Measurements from ENCODE around the gene LRP3. TPM values are rescaled to one million over a fixed set of nuclear protein-coding genes. Genes with fewer than 3 reads are reported as not detected.

LRP3 gene
- total RNA-seq, 1 donor from 2014 or later, result 46.9 TPM

DNA sequence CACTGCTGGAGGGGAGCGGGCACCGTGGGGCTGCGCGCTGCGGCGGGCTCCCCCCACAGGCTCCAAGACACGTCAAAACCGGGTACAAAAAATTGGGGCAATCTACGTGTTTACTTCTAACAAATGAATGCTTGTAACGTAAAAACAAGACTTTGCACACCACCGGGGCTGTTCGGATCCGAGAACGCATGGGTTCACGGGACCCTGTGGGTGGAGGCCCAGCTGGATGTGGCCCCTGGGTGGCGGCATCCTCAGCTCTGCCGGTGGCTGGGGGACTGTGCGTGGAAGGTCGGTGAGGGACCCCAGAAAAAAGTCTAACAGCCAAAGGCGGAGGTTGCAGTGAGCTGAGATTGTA lies 41.8 kb downstream of the LRP3 start:
- Mint-ChIP-seq H3K36me3 (ENCODE audit: unreplicated experiment) (no peaks in the 10 kb centered on the region), H3K4me3 (ENCODE audit: unreplicated experiment) (no peak overlapping the region), H3K4me1 (ENCODE audit: low read depth, unreplicated experiment) (no peaks in the 10 kb centered on the region), H3K27ac (ENCODE audit: unreplicated experiment) (no peak overlapping the region), H3K27me3 (ENCODE audit: unreplicated experiment) (peaks cover 6% of the 10 kb centered on the region), H3K9me3 (ENCODE audit: unreplicated experiment) (no peaks in the 10 kb centered on the region)
- no peak for DNase-seq
- no peak for TF ChIP-seq CTCF (IDR thresholded peaks at IDR 0.05; ENCODE audit: partially characterized antibody, unreplicated experiment)

- no peak overlapping the region for H3K27ac Mint-ChIP-seq (ENCODE audit: unreplicated experiment)
- TF ChIP-seq CTCF (IDR thresholded peaks at IDR 0.05; ENCODE audit: partially characterized antibody, unreplicated experiment), result no peak
- H3K27me3 Mint-ChIP-seq (ENCODE audit: unreplicated experiment), result peaks cover 5% of the 10 kb centered on the region
- no peaks in the 10 kb centered on the region for H3K36me3 Mint-ChIP-seq (ENCODE audit: unreplicated experiment)
- DNase-seq, result peak; percentile 11
- H3K4me1 Mint-ChIP-seq (ENCODE audit: low read depth, unreplicated experiment), result no peaks in the 10 kb centered on the region
- H3K4me3 Mint-ChIP-seq (ENCODE audit: unreplicated experiment), result no peak overlapping the region
- H3K9me3 Mint-ChIP-seq (ENCODE audit: unreplicated experiment), result no peaks in the 10 kb centered on the region
Measured at GRCh38 chr19:33236696-33237390, 42.7 kb downstream of the LRP3 start.

- no peak for TF ChIP-seq CTCF (IDR thresholded peaks at IDR 0.05; ENCODE audit: partially characterized antibody, unreplicated experiment)
- peaks cover 5% of the 10 kb centered on the region for H3K27me3 Mint-ChIP-seq (ENCODE audit: unreplicated experiment)
Measured at GRCh38 chr19:33238481-33239149, 44.5 kb downstream of the LRP3 start.

DNA sequence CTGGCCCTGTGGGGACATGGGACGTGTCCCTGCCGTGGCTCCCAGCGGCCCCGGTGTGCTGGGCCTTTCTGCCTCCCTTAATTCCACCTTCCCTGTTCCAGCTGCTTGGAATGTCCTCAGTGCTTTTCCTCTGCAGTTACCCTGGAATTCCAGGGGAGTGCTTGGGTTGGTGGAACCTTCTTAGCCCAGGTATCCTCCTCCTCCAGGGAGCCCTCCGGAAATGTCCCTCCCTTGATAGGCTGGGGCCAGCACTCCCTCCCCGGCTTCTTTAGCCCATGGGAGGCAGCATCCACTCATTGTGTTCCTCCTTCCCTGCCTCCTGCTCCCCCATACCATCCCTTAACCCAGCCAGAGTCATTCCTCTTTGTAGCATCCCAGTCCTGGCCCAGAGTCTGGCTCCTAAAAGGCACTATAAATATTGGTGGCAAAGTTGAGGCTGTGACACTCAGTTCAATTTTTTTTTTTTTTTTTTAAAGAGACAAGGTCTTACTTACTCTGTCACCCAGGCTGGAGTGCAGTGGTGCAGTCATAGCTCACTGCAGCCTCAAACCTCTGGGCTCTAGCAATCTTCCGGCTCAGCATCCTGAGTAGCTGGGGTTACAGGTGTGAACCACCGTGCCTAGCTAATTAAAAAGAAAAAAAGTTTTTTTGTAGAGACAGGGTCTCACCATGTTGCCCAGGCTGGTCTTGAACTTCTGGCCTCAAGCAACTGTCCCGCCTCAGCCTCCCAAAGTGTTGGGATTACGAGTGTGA lies 45.3 kb downstream of the LRP3 start:
- Mint-ChIP-seq H3K36me3 (ENCODE audit: unreplicated experiment) (no peaks in the 10 kb centered on the region), H3K27me3 (ENCODE audit: unreplicated experiment) (peaks cover 11% of the 10 kb centered on the region), H3K4me3 (ENCODE audit: unreplicated experiment) (no peak overlapping the region), H3K4me1 (ENCODE audit: low read depth, unreplicated experiment) (no peaks in the 10 kb centered on the region), H3K9me3 (ENCODE audit: unreplicated experiment) (no peaks in the 10 kb centered on the region), H3K27ac (ENCODE audit: unreplicated experiment) (no peak overlapping the region)
- TF ChIP-seq CTCF (IDR thresholded peaks at IDR 0.05; ENCODE audit: partially characterized antibody, unreplicated experiment), result no peak
- peak; percentile 7 for DNase-seq

More at GRCh38 chr19:33238481-33239149, 44.5 kb downstream of the LRP3 start:
- Mint-ChIP-seq H3K4me3 (ENCODE audit: unreplicated experiment) (no peak overlapping the region), H3K27ac (ENCODE audit: unreplicated experiment) (no peak overlapping the region), H3K9me3 (ENCODE audit: unreplicated experiment) (no peaks in the 10 kb centered on the region), H3K4me1 (ENCODE audit: low read depth, unreplicated experiment) (no peaks in the 10 kb centered on the region), H3K36me3 (ENCODE audit: unreplicated experiment) (no peaks in the 10 kb centered on the region)
- no peak for DNase-seq

All from glutamatergic neuron (in vitro differentiated cells).